Measurements from ENCODE around the gene CTSF.
A peak's percentile ranks its signal among the peaks of the same experiment; 100 is the strongest.
"Not testable (repeated sequence)": the region's sequence is repeated elsewhere in the genome, so short reads cannot be mapped to it uniquely, and the experiment has no call there.

Gene CTSF

DNA sequence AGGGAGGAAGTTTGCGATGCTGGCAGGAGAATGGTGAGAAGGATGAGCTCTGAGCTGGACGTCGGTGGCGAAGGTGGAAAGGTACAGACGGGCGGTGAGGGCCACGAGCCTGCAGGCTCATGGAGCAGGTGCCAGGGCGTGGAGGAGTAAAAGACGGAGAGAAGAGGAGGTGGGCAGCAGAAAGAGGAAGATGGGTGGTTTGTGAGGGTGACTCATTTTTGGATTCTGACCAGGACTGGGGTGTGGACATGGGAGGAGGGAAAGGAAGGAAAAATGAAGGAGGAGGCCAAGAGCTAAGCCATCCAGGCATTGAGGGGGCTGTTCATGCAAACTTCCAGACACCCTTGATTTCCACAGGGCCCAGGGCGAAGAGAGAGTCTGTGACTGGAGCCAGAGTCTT, 26.0 kb downstream of the CTSF start:
- intact Hi-C loops (cut with DNase I) = no loop called here
- peak in 1 of 10 donors; percentile 40 for DNase-seq

- peak in 6 of 10 donors; percentile 32 to 91 (median 60) for DNase-seq
- intact Hi-C loops (cut with DNase I) = no loop called here
Observed at GRCh38 chr11:66541892-66542291, 26.5 kb downstream of the CTSF start.

DNA sequence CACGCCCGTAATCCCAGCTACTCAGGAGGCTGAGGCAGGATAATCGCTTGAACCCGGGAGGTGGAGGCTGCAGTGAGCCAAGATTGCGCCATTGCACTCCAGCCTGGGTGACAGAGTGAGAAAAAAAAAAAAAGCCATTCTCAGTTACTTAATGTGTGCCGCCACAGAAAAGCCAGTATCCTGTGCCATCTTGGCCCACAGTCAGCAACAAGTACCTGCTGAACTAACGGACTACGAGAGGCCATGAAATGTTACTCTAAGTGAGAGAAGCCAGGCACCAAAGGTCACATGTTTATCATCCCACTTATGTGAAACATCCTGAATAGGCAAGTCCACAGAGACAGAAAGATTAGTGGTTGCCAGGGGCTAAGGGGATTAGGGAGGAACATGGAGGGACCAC, 27.8 kb downstream of the CTSF start:
- intact Hi-C loops (cut with DNase I); DNase-seq: not testable (repeated sequence)

DNA sequence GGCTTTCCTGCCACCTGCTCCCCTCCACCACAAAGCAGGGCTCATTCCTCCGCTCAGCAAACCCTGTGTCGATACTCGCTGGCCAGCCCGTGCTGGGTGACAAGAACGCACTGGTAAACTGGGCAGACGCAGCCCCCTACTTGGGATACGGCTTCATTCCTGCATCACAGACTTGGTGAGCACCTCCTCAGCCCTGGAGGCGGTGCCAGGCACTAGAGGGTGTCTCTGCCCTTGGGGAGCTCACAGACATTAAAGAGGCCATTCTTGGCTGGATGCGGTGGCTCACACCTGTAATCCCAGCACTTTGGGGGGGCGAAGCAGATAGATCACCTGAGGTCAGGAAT, 28.6 kb downstream of the CTSF start:
- no peak for DNase-seq
- intact Hi-C loops (cut with DNase I) = no loop called here

- intact Hi-C loops (cut with DNase I) = no loop called here
Observed at GRCh38 chr11:66539170-66539869, 29.1 kb downstream of the CTSF start.

GRCh38 chr11:66532784-66533183, 35.6 kb downstream of the CTSF start:
- DNase-seq = peak in 2 of 10 donors; percentile 28 to 39
- intact Hi-C loops (cut with DNase I) = no loop called here

More at GRCh38 chr11:66539170-66539869, 29.1 kb downstream of the CTSF start:
- DNase-seq = no peak

- intact Hi-C loops (cut with DNase I) = no loop called here
- DNase-seq = peak in 2 of 10 donors; percentile 31 to 76
Observed at GRCh38 chr11:66531841-66532240, 36.6 kb downstream of the CTSF start.

- intact Hi-C loops (cut with DNase I) = no loop called here
- peak in 2 of 10 donors; percentile 27 to 50 for DNase-seq
Observed at GRCh38 chr11:66530927-66531709, 37.3 kb downstream of the CTSF start.

DNA sequence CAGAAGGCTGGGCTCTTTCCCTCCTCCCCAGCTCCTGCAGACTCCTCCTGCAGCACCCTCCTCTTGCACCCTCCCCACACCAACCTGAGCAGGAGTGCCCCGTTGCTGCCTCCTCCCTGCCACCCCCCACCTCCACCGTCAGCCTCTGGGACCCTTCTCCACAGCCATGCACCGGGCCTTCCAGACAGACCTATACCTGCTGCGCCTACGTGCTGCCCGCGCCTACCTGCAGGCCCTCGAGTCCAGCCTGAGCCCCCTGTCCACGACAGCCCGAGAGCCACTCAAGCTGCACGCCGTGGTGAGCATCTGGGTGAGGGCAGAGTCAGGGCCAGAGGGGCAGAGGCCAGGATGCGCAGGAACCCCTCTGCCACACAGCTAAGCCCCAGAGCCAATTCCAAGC, 38.8 kb downstream of the CTSF start:
- peak in 2 of 10 donors; percentile 43 to 63 for DNase-seq
- intact Hi-C loops (cut with DNase I) = no loop called here

- DNase-seq = peak in 2 of 10 donors; percentile 15 to 28
- intact Hi-C loops (cut with DNase I) = no loop called here
Observed at GRCh38 chr11:66529069-66529468, 39.3 kb downstream of the CTSF start.

- intact Hi-C loops (cut with DNase I) = no loop called here
- peak in 2 of 10 donors; percentile 2 to 45 for DNase-seq
Observed at GRCh38 chr11:66524304-66525040, 43.9 kb downstream of the CTSF start.

GRCh38 chr11:66523611-66524010, 44.8 kb downstream of the CTSF start:
- DNase-seq = peak in 2 of 10 donors; percentile 39 to 68
- intact Hi-C loops (cut with DNase I) = no loop called here
